ENCODE data around the gene SPP1.

Gene SPP1

GRCh38 chr4:87975466-87975865 is at the start of gene SPP1:
Gene SPP1, plus strand, starts transcription at chr4:87975714. Its CDS starts 1,182 bp downstream, at chr4:87976896.
- DNase-seq (ENCODE audit: low spot score): peak; percentile 16
- in situ Hi-C loops (cut with MboI; ENCODE audit: low sequenced_read_pairs, unreplicated experiment): loop anchor here (10.0 kb wide), 1 partner anchor 121 kb away; no protein-coding TSS in a partner anchor
- TF ChIP-seq, protein P1, sequence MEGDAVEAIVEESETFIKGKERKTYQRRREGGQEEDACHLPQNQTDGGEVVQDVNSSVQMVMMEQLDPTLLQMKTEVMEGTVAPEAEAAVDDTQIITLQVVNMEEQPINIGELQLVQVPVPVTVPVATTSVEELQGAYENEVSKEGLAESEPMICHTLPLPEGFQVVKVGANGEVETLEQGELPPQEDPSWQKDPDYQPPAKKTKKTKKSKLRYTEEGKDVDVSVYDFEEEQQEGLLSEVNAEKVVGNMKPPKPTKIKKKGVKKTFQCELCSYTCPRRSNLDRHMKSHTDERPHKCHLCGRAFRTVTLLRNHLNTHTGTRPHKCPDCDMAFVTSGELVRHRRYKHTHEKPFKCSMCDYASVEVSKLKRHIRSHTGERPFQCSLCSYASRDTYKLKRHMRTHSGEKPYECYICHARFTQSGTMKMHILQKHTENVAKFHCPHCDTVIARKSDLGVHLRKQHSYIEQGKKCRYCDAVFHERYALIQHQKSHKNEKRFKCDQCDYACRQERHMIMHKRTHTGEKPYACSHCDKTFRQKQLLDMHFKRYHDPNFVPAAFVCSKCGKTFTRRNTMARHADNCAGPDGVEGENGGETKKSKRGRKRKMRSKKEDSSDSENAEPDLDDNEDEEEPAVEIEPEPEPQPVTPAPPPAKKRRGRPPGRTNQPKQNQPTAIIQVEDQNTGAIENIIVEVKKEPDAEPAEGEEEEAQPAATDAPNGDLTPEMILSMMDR (IDR thresholded peaks at IDR 0.05; ENCODE audit: borderline replicate concordance, control extremely low read depth, extremely low read depth, insufficient read depth, missing control alignments): no peak

DNA sequence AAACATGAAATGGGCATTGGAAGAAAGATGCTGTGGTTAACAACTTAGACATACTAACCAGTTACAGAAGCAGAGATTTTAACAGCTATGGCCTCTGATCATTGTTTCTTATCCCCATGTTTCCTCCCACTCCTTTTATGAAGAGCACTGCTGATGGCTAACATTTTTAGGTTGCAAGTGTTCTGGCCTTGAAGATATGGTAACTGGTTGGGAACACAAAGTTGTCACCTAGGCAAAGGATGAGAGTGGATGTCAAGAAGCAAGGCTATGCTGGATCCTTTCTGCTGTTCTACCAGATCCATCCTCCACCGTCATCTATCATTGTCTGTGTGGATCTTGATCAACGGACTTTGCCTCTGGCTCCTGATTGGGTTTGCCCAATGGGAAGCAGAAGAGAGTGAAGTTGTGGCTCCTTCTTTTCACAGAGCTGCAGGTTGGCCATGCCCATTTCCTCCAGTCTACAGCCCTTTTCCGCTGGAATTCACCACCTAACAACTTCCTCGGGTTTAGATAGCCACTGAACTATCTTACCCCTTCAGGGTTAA is 48.9 kb upstream of the SPP1 start:
- TF ChIP-seq, protein P1 (IDR thresholded peaks at IDR 0.05; ENCODE audit: borderline replicate concordance, control extremely low read depth, extremely low read depth, insufficient read depth, missing control alignments): no peak
- in situ Hi-C loops (cut with MboI; ENCODE audit: low sequenced_read_pairs, unreplicated experiment): no loop called here
- DNase-seq (ENCODE audit: low spot score): no peak

- no peak for DNase-seq (ENCODE audit: low spot score)
- in situ Hi-C loops (cut with MboI; ENCODE audit: low sequenced_read_pairs, unreplicated experiment): no loop called here
- TF ChIP-seq, protein P1 (IDR thresholded peaks at IDR 0.05; ENCODE audit: borderline replicate concordance, control extremely low read depth, extremely low read depth, insufficient read depth, missing control alignments): no peak
These were observed 44.9 kb upstream of the SPP1 start for GRCh38 chr4:87930629-87931028.

GRCh38 chr4:87931932-87932331 is 43.6 kb upstream of the SPP1 start:
- TF ChIP-seq, protein P1 (IDR thresholded peaks at IDR 0.05; ENCODE audit: borderline replicate concordance, control extremely low read depth, extremely low read depth, insufficient read depth, missing control alignments): no peak
- no peak for DNase-seq (ENCODE audit: low spot score)
- in situ Hi-C loops (cut with MboI; ENCODE audit: low sequenced_read_pairs, unreplicated experiment): no loop called here

DNA sequence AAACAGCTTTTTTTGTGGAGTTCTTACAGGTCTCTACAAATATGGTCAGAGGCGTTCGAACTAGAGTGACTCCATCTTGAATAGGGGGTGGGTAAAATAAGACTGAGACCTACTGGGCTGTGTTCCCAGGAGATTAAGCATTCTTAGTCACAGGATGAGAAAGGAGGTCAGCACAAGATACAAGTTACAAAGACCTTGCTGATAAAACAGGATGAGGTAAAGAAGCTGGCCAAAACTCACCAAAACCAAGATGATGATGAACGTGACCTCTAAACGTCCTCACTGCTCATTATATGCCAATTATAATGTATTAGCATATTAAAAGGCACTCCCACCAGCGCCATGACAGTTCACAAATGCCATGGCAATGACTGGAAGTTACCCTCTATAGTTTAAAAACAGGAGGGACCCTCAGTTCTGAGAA is 42.8 kb upstream of the SPP1 start:
- in situ Hi-C loops (cut with MboI; ENCODE audit: low sequenced_read_pairs, unreplicated experiment): no loop called here
- no peak for DNase-seq (ENCODE audit: low spot score)
- TF ChIP-seq, protein P1 (IDR thresholded peaks at IDR 0.05; ENCODE audit: borderline replicate concordance, control extremely low read depth, extremely low read depth, insufficient read depth, missing control alignments): no peak

DNA sequence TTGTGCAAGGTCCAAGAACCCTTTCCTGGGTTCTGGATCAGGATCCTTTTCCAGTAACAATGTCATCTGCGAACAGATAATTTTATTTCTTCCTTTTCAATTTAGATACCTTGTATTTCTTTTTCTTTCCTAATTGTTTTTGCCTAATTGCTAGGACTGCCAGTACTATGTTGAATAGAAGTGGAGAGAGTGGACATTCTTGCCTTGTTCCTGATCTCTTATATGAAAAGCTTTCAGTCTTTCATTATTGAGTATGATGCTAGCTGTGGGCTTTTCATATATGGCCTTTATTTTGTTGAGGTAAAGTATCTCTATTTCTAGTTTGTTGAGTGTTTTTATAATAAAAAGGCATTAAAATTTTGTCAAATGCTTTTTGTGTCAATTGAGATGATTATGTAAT is 42.2 kb upstream of the SPP1 start:
- in situ Hi-C loops (cut with MboI; ENCODE audit: low sequenced_read_pairs, unreplicated experiment): no loop called here
- TF ChIP-seq, protein P1 (IDR thresholded peaks at IDR 0.05; ENCODE audit: borderline replicate concordance, control extremely low read depth, extremely low read depth, insufficient read depth, missing control alignments): no peak
- DNase-seq (ENCODE audit: low spot score): no peak

All from GM13976 (cell line).